Measurements from ENCODE around the gene NUP98.
A peak's percentile ranks its signal among the peaks of the same experiment; 100 is the strongest.
"Not testable (repeated sequence)": the region's sequence is repeated elsewhere in the genome, so short reads cannot be mapped to it uniquely, and the experiment has no call there.

NUP98 gene

DNA sequence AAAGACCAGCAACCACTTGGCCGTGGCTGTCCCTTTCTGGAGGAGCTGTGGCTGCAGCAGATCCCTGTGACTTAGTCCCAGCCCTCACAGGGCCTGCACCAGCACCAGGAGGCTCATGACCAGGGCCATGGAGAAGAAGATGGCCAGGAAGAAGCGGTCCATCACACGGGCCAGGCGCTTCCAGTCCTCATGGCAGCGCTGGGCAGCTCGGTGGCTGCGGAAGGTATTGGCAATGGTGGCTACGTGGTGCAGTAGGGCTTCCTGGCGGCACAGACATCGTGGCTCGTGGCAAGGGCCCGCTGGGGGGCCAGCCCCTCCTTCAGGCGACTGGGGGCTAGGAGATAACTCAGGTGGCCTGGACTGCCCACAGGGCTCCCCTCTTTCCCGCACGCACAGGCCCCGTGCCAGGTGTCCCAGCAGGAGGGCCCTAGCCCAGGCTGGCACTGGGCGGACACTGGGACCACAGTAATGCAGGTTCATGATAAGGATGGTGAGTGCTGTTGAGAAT is 131.3 kb downstream of the NUP98 start:
- no peak for DNase-seq

DNA sequence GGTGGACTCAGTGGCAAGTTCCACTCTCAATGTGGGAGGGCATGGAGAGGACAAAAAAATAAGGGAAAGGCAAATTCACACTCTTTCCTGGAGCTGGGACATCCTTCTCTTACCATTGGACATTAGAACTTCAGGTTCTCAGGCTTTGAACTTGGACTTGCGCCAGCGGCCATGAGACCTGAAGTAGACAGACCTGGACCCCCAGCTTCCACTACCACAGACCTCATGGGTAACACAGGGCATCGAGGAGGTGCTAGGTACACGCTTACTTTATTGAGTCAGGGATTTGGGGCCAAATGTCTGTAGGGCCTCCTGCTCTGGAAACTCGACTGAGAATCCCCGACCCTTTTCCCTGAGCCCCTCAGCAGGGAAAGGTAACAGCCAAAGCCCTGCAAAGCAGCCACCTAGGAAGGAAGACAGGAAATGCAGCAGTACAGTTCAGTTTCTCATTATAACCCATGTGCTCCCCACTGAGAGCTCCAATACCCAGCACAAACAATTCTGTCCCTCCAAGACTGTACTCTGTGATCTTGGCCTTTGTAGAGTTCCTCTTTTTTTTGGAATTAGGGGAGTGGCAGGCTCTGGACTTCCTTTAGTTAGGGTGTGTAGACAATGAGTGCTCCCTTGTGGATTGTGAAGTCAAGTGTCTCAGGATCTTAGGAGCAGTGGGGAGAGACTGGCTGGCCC is 131.9 kb downstream of the NUP98 start:
- DNase-seq, result peak; percentile 16 to 33

DNA sequence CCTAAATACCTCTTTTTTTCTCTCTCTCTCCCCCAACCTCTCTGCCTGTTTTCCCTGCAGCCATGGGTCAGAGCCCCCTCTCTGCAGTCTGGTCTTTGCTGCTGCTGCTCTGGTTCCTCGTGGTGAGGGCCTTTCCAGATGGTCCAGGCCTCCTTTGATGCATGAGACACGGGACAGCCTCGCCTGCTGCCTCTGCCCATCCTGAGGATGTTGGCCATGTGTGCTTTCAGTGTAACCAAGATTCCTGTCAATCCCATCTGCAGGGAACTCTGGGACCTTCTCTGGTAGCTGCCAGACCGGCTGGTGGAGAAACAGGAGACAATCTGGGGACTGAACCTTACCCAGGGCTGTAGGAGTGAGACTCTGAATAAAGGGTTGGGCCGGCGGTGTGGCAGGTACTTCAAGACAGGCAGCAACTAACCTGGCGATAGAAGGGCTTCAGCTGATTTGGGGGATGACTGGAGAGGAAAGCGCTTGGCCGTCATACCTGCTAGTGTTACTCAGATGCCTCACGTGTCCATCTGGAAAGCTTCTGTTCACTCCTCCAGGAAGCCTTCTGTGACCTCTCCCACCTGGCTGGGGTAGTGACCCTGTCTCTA is 133.2 kb downstream of the NUP98 start:
- no peak for DNase-seq

DNA sequence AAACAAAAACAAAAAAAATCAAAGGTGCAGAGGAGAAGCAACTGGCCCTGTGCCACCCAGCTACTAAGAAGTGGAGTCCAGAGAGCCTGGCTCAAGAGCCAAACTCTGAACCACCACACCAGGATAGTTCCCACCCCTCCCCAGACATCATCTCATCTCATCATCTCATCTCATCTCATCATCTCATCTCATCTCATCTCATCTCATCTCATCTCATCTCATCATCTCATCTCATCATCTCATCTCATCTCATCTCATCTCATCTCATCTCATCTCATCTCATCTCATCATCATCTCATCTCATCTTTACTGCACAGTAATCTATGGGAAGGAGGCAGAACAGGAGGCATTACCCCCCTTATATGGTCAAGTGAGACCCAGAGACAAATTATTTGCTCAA is 134.5 kb downstream of the NUP98 start:
- no peak for DNase-seq

DNA sequence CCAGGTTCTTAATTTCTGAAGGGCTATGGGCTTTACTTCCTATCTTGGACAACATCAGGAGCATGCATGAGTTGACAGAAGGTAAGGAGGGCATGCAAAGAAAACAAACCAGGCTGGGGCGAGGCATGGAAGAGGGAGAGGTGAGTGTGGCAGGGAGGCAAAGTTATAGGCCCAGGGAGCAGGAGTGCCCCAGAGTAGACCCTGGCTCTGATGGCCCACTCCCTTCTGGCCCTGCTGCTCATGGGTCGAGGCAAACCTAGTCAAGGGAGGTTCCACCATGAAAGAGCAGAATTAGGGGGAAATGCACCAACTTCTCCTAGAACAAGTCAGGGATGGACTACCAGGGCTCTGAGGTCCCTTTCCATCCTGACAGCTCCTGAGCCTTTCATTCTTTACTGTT is 136.4 kb downstream of the NUP98 start:
- DNase-seq, result no peak

DNA sequence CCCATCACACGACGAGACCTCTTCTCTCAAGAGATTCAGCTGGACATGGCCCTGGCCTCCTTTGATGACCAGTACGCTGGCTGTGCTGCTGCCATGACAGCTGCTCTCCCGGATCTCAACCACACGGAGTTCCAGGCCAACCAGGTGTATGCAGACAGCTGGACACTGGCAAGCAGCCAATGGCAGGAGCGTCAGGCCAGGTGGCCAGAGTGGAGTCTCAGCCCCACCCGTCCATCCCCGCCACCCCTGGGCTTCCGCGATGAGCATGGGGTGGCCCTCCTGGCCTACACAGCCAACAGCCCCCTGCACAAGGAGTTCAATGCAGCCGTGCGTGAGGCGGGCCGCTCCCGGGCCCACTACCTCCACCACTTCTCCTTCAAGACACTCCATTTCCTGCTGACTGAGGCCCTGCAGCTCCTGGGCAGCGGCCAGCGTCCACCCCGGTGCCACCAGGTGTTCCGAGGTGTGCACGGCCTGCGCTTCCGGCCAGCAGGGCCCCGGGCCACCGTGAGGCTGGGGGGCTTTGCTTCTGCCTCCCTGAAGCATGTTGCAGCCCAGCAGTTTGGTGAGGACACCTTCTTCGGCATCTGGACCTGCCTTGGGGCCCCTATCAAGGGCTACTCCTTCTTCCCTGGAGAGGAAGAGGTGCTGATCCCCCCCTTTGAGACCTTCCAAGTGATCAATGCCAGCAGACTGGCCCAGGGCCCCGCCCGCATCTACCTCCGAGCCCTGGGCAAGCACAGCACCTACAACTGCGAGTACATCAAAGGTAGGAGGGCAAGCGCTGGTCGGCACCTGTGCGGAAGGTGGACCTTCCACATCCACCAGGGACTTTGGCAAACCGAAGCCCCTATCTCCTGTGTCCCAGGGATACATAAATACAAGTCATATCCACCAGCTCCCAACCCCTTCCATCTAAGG is 137.5 kb downstream of the NUP98 start:
- DNase-seq, result no peak

DNA sequence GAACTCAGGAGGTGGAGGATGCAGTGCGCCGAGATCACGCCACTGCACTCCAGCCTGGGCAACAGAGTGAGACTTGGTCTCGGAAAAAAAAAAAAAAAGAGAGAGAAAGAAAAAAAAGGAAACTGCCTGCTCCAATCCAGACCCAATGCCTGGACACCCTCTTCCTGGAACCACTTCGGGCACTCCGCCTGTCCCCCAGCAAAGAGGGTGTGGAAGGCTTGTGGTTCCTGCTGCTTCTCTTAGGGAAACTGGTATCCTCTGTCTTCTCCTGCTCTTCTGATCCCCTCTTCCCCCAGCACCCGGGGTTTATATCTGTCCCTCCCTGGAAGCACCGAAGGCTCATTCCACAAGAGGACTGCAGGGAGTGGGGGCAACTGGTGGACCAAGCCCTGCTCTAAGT is 139.1 kb downstream of the NUP98 start:
- no peak for DNase-seq

DNA sequence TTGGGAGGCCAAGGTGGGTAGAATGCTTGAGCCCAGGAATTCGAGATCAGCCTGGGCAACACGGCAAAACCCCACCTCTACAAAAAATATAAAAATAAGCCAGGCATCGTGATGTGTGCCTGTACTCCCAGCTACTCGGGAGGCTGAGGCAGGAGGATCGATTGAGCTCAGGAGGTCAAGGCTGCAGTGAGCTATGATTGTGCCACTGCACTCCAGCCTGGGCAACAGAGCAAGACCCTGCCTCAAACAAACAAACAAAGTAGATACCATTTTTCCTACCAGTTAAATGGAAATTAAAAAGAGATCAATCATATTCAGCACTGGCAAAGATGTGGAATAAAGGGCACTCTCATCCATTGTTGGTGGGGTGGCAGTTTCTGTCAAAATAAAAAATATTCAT is 140.0 kb downstream of the NUP98 start:
- DNase-seq, result not testable (repeated sequence)

DNA sequence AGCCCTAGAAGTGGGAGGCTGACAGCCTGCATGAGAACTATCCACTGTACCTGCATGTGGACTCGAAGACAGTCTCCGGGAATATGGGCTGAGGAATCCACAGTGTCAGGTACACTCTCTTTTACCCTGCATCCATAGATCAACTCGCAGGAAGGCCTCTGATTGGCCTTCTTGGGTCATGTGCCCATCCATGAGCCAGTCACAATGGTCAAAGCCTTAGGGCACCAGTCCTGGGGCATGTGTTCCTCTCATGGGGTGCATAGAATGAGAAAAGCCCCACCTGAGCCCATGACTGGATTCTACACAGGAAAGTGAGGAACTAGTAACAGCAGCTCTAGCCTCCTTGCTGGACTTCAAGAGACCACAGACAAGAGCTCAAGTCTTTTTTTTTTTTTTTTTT is 141.8 kb downstream of the NUP98 start:
- DNase-seq, result no peak

DNA sequence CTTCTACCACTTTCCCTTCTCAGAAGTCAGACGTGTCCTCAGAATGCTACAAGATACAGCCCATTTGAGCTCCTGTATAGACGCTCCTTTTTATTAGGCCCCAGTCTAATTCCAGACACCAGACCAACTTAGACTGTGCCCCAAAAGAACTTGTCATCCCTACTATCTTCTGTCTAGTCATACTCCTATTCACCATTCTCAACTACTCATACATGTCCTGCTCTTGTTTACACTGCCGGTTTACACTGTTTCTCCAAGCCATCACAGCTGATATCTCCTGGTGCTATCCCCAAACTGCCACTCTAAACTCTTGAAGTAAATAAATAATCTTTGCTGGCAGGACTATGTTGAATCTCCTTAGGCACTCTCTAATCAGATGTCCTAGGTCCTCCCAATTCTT is 144.8 kb downstream of the NUP98 start:
- not testable (repeated sequence) for DNase-seq

DNA sequence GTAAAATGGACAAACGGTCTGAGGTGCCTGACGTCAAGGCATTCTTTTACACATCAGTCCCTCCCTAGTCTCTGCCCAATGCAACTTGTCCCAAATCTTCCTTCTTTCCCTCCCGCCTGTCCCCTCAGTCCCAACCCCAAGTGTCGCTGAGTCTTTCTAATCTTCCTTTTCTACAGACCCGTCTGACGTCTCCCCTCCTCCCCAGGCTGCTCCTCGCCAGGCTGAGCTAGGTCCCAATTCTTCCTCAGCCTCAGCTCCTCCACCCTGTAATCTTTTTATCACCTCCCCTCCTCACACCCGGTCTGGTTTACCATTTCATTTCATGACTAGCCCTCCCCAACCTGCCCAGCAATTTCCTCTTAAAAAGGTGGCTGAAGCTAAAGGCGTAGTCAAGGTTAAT is 148.0 kb downstream of the NUP98 start:
- DNase-seq, result not testable (repeated sequence)

DNA sequence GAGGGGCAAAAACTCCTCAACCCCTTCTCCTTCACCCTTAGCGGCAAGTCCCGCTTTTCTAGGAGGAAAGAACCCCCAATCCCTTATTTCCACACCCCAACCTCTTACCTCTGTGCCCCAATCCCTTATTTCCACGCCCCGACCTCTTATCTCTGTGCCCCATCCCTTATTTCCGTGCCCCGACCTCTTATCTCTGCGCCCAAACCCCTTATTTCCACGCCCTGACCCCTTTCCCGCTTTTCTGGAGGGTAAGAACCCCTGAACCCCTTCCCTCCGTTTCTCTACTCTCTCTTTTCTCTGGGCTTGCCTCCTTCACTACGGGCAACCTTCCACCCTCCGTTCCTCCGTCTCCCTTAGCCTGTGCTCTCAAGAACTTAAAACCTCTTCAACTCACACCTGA is 148.5 kb downstream of the NUP98 start:
- not testable (repeated sequence) for DNase-seq

DNA sequence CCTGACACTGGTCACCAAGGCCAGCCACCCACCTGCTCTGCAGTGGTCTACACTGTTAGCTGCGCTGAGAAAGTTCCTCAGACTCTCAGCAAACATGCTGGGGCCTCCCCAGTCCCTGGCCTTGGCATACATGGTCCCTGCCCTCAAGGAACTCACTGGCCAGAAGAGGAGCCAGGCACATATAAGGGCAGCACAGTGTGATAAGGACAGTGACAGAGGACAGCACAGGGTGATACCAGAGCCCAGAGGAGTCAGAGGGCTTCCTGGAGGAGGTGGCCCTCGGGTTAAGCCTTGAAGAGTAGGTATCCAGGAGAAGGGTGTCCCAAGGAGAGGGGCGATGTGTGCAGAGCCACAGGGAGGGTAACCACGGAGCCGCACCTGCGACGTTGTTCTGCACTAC is 151.8 kb downstream of the NUP98 start:
- no peak for DNase-seq

DNA sequence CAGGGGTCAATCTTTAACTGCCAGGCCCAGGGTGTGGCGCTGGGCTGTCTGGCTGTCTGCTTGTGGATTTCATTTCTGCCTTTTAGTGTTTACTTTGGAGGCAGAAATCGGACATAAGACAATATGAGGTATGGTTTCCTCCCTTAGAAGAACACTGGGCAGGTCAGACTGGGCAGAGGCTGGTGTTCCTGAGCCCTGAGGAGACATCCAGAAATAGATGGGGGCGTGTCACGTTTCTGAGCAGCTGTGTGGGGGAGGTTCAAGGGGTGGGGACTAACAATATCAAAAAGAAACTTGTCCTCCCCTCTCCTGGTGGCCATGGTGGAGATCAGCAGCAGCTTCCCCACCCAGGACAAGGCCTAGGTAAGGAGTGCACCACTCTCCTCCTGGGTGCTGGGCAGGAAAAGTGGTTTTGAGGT is 152.5 kb downstream of the NUP98 start, which contains the start of gene ART1:
Gene ART1 (plus strand): TSS at position 312 of the 419 bp plus-strand sequence. CDS start 14,086 bp downstream, outside the sequence.
- no peak for DNase-seq

DNA sequence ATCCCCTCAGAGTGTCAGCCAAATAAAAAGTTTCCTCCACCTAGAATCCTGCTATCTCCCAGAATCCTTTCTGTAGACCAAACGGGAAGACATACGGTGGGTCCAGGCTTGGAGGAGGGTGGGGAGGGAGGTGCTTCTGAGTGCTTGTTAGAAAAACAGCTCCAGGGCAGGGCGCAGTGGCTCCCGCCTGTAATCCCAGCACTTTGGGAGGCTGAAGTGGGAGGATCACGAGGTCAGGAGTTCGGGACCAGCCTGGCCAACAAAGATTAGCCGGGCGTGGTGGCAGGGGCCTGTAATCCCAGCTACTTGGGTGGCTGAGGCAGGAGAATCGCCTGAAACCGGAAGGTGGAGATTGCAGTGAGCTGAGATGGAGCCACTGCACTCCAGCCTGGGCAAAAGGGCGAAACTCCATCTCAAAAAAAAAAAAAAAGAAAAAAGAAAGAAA is 154.2 kb downstream of the NUP98 start:
- not testable (repeated sequence) for DNase-seq

DNA sequence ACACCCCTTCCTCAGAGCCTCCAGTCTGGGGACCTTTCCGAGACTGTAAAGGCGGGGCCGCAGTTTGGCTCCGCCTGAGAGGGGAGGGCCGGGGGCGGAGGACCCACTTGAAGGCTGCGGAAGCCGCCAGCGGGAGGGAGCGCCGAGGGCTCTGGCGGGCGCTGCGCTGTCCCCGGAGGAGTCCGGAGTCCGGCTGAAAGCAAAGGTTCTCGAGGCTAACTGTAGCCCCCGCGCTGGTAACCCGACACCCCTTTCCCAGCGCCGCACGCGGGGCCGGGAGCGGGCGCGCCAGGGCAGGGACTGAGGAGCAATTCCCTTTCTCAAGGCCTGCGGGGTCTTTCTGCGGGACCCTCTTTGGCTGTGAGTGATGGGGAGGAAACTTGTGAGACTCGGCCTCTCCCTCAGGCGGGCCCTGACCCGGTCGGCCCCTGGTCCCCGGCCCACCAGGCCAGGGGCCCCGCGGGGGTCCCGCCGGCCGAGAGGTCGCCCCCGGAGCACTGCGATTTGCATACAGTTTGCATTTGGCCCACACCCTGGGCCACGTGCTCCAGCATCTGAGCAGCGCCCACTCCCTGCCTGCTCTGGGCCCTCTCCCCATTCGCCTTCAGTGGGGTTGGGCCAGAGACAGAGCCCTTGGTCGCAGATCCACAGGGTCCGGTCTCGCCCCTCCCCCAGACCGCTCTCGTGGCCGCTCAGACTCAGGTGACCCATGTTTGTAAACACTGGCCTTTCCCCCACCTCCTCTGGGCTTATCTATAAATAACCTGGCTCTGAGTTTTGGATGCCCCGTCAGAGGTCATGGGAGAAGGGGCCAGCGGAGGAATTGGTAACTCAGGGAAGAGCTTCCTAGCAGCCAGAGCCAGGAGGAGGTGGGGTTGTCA is 155.0 kb downstream of the NUP98 start:
- peak; percentile 60 to 65 for DNase-seq

DNA sequence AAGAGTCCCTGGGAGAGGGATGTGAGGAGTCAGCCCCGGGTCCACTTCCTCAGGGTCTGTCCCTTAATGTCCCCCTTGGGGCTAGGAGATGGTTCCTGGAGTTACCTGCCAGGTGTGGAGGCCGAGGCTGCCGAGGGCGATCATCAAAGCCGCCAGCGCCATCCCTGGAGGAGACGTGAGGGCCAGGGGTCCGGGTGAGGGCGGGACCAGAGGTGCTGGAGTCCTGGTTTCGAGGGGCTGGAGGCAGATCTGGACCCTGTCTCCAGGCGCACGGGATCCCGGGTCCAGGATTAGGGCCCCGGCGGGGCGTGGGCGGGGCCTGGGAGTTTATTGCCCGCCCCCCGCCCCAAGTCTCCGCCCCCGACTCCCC is 155.7 kb downstream of the NUP98 start, which contains the start of gene ART5:
Gene ART5 (minus strand): TSS at position 292 of the 370 bp plus-strand sequence. CDS start 130 bp downstream, at position 162.
- no peak for DNase-seq

DNA sequence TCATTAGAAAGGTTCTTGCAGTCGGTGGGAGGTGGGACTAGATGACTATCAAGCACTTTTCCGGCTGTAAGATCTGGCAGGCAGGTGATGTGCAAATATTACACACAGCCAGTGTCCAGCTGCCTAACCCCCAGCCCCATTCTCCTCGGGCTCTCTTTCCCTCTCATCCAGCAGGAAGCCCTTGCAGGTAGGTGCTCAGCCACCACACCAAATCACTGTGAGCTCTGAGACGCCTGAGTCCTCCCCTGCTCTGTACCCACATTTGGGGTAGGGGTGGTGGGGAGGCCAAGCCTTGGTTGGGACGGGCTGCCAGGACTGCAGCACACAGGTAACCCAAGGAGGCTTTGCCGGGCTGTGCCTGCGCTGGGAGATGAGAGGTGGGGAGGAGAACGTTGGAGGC is 156.2 kb downstream of the NUP98 start:
- DNase-seq, result no peak

DNA sequence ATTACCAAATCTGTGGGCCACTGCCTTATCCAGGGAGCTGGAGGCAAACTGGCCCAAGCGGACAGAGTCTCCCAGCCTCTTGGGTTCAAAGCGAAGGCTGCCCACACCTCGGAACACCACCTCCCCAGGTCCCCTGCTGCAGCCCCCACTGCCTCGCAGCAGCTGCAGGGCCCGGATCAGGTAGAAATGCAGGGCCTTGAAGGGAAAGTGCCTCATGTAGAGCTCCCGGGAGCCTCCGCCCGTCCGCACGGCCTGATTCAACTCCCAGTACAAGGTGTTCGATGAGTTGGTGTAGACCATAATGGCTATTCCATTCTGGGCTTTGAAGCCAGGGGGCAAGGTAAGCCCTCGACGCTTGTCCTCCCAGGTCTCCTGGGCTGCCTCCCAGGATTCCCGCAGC is 157.5 kb downstream of the NUP98 start:
- DNase-seq, result no peak

DNA sequence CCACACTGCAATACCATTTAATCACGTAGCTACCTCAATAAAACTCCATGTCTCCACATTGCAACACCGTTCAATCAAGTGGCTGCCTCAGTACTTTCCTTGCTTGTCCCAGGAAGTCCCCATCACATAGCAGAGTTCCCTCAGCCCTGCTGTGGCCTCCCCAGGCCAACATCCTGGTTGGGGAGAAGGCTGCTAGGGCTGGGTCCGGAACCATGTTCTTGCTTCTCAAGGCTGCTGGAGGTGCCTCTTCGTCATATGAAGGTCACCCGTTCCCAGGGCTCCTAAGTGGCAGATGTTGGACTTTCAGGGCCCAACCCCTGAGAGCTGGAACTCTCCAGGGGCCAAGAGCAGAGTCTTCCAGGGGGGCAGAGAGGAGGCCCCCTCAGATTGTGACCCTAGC is 158.8 kb downstream of the NUP98 start:
- no peak for DNase-seq

DNA sequence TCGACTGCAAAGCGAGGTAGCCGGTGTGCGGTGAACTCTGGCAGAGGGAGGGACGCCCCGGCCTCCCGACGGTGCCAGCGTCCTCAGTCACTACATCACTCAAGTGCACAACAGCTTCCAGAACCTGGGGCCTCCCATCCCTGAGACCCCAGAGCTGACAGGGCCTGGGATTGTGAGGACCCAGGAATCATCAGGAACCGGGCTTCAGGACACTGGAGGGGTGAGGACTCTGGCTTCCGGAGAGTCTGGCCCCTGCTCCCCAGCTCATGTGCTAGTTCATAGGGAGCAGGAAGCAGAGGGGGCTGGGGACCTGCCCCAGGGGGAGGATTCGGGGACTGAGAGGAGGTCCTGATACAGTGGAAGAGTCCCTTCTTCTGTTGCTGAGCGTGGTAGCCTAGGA is 160.2 kb downstream of the NUP98 start:
- DNase-seq, result no peak

Measured in inflammatory macrophage treated with lipopolysaccharide for 1 hour (primary cell).